Lower leg skin (tissue), 3 donors: ENCODE results near the gene PACRG.

ENCODE experiments used
- POLR2A ChIP-seq, 2 donors: fragments of 450-650 bp; IDR thresholded peaks; one replicate each; pipeline ENCODE4 v1.6.1; 2016 to 2017; ENCODE audit warnings: antibody characterized with exemption in 2 of 2, mild to moderate bottlenecking in 1 of 2, moderate library complexity in 1 of 2
- TF ChIP-seq, protein P1 (sequence below), 3 donors: fragments of 450-650 bp; IDR thresholded peaks; one replicate each; pipeline ENCODE4 v1.5.1; 2016; ENCODE audit warnings: antibody characterized with exemption in 3 of 3, mild to moderate bottlenecking in 3 of 3, moderate library complexity in 2 of 3

DNA sequence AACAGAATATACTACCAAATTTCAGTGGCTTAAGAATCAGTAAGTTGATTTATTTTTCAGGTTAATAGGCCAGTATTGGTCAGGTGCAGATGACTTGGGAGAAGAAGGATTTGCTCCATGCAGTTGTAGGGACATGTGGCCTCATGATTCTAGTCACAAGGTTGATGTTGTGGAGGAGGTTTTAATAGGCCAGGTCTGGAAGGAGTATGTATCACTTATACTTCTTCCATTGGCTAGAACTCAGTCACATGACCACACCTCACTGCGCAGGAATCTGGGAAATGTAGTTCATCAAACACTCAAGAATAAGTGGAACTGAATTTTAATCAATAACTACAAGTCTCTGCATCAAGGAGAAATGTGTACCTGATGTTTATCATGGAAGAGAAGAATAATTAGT lies 405.2 kb downstream of the PACRG start:
- TF ChIP-seq, protein P1, sequence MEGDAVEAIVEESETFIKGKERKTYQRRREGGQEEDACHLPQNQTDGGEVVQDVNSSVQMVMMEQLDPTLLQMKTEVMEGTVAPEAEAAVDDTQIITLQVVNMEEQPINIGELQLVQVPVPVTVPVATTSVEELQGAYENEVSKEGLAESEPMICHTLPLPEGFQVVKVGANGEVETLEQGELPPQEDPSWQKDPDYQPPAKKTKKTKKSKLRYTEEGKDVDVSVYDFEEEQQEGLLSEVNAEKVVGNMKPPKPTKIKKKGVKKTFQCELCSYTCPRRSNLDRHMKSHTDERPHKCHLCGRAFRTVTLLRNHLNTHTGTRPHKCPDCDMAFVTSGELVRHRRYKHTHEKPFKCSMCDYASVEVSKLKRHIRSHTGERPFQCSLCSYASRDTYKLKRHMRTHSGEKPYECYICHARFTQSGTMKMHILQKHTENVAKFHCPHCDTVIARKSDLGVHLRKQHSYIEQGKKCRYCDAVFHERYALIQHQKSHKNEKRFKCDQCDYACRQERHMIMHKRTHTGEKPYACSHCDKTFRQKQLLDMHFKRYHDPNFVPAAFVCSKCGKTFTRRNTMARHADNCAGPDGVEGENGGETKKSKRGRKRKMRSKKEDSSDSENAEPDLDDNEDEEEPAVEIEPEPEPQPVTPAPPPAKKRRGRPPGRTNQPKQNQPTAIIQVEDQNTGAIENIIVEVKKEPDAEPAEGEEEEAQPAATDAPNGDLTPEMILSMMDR (IDR thresholded peaks at IDR 0.05) = no peak
- no peak for TF ChIP-seq POLR2A (IDR thresholded peaks at IDR 0.05)
